Measurements from ENCODE around the gene KLRD1. TPM values are rescaled to one million over a fixed set of nuclear protein-coding genes. Genes with fewer than 3 reads are reported as not detected.
"Not testable (repeated sequence)": the region's sequence is repeated elsewhere in the genome, so short reads cannot be mapped to it uniquely, and the experiment has no call there.

KLRD1 gene
- total RNA-seq, 1 donor from 2014 or later: 0.20 TPM

GRCh38 chr12:10368206-10369171 is 60.8 kb downstream of the KLRD1 start:
- no peak for DNase-seq (ENCODE audit: low read depth in 2 of 2)

- DNase-seq (ENCODE audit: low read depth in 2 of 2): no peak
Observed at GRCh38 chr12:10369557-10370415, 62.1 kb downstream of the KLRD1 start.

GRCh38 chr12:10371893-10372535 is 64.3 kb downstream of the KLRD1 start:
- DNase-seq (ENCODE audit: low read depth in 2 of 2): peak; percentile 49 to 58

GRCh38 chr12:10372559-10372958 is 64.9 kb downstream of the KLRD1 start:
- DNase-seq (ENCODE audit: low read depth in 2 of 2): no peak

- DNase-seq (ENCODE audit: low read depth in 2 of 2): no peak
Observed at GRCh38 chr12:10374624-10375018, 67.0 kb downstream of the KLRD1 start.

- DNase-seq (ENCODE audit: low read depth in 2 of 2): not testable (repeated sequence)
Observed at GRCh38 chr12:10378737-10379136, 71.1 kb downstream of the KLRD1 start.

Other genes with a start within 250 kb of the KLRD1 start
- 12.5 and 14.4 TPM in 2 replicates for gene CLEC1A, start 208.9 kb upstream of the KLRD1 start, total RNA-seq
- gene CLEC7A, start 177.7 kb upstream of the KLRD1 start, total RNA-seq: 0.20 and 0.22 TPM in 2 replicates
- gene OLR1, start 135.7 kb upstream of the KLRD1 start, total RNA-seq: not detected in 2 replicates
- not detected in 2 replicates for gene TMEM52B, start 128.8 kb upstream of the KLRD1 start, total RNA-seq
- gene GABARAPL1, start 95.0 kb upstream of the KLRD1 start, total RNA-seq: 72.4 and 159 TPM in 2 replicates
- not detected in 2 replicates for gene KLRK1, start 82.2 kb downstream of the KLRD1 start, total RNA-seq
- gene KLRC4, start 101.9 kb downstream of the KLRD1 start, total RNA-seq: not detected in 2 replicates
- not detected in 2 replicates for gene KLRC3, start 112.7 kb downstream of the KLRD1 start, total RNA-seq
- not detected in 2 replicates for gene KLRC2, start 128.1 kb downstream of the KLRD1 start, total RNA-seq
- not detected in 2 replicates for gene KLRC1, start 145.5 kb downstream of the KLRD1 start, total RNA-seq
- gene EIF2S3B, start 198.0 kb downstream of the KLRD1 start, total RNA-seq: 0.60 and 7.8 TPM in 2 replicates

All from lung microvascular endothelial cell (primary cell).